GM18526 (cell line): ENCODE measurements around the gene FBRSL1.

Experiments
- POLR2A ChIP-seq: IDR thresholded peaks from 3 replicates; pipeline ENCODE4 v1.6.1; 2011; ENCODE audit not compliant: insufficient read length; ENCODE audit errors: extremely low read depth

Gene FBRSL1

GRCh38 chr12:132557291-132558015 lies 67.5 kb downstream of the FBRSL1 start:
- TF ChIP-seq POLR2A: no peak

- no peak for TF ChIP-seq POLR2A
Measured at GRCh38 chr12:132558042-132558856, 68.3 kb downstream of the FBRSL1 start.

- TF ChIP-seq POLR2A: no peak
Measured at GRCh38 chr12:132558861-132559623, 69.1 kb downstream of the FBRSL1 start.

- TF ChIP-seq POLR2A: no peak
Measured at GRCh38 chr12:132559652-132560363, 69.9 kb downstream of the FBRSL1 start.

- no peak for TF ChIP-seq POLR2A
Measured at GRCh38 chr12:132560364-132560613, 70.3 kb downstream of the FBRSL1 start.

- no peak for TF ChIP-seq POLR2A
Measured at GRCh38 chr12:132560614-132561426, 70.9 kb downstream of the FBRSL1 start.
